GM18907 (cell line): ENCODE measurements around the gene KLHL18.

ENCODE experiments used
- ATAC-seq: cut with Tn5 transposase; IDR thresholded peaks from one replicate; pipeline ENCODE4 v1.9.1; 2021; ENCODE audit warnings: mild to moderate bottlenecking, moderate library complexity; ENCODE audit not compliant: unreplicated experiment

KLHL18 gene

DNA sequence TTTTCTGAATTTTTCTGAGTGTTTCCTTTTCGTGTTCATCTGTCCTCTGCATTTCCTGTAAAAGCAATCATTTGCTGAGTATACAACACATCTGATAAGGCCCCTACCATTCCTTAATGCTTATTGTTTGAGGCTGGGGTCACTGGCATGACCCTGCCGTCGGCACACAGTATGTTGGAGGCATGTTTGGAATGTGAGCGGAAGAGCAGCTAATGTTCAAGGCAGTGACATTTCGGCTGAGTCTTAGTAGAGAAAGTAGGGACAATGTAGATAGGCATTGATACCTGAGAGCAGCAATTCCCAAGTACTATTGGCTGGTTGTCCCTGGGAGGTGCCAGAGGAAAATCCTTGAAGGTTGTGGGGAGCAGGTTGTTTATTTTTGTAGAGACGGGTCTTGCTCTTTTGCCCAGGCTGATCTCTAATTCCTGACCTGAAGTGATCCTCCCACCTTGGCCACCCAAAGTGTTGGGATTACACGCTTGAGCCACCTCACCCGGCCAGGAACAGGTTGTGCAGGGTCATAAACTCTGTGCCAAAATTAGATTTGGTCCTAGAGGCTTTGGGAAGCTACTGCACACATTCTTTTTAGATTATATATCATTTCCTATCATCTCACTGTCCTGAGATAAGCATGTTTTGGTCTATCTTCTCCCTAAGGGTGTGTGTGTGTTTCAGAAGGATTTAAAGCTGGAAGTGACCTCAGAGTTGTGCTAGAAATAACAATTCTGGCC, 111.6 kb downstream of the KLHL18 start:
- ATAC-seq: no peak

DNA sequence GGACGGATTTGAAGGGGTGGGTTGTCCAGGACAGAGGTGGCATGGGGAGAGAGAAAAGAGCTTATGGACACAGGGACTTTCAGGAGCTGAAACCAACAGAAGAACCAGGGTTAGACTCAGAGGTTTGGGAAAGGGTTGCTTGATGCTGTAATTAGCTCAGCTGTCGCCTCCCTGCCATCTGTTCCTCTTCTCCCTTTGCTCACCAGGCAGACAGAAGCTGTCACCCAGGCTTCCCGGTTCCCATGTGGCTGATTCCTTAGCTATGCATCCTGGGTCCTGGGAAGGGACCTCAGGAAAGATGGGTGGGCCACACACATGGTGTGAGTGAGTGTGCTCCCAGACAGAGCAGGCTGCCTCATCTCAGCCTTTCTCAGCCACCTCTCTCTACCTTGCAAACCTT, 112.1 kb downstream of the KLHL18 start:
- ATAC-seq: no peak
